HCEC 1CT (cell line): ENCODE data around the gene FANCI.
"Not testable (repeated sequence)": the region's sequence is repeated elsewhere in the genome, so short reads cannot be mapped to it uniquely, and the experiment has no call there.

ENCODE experiments used
- DNase-seq: peaks from one replicate; pipeline ENCODE4 v3.0.0-alpha.2; 2017

FANCI gene

GRCh38 chr15:89226359-89227221, 17.2 kb upstream of the FANCI start:
- DNase-seq = no peak

GRCh38 chr15:89227425-89227824, 16.4 kb upstream of the FANCI start:
- no peak for DNase-seq

GRCh38 chr15:89230277-89230676, 13.5 kb upstream of the FANCI start:
- no peak for DNase-seq

- DNase-seq = no peak
Observed at GRCh38 chr15:89231832-89232231, 11.9 kb upstream of the FANCI start.

- DNase-seq = not testable (repeated sequence)
Observed at GRCh38 chr15:89239883-89240810, 3.6 kb upstream of the FANCI start.

GRCh38 chr15:89243046-89243690, 611 bp upstream of the FANCI start:
- DNase-seq = peak; percentile 19

- no peak for DNase-seq
Observed at GRCh38 chr15:89244574-89244903, 760 bp downstream of the FANCI start.

- DNase-seq = no peak
Observed at GRCh38 chr15:89247446-89247845, 3.7 kb downstream of the FANCI start.

- DNase-seq = no peak
Observed at GRCh38 chr15:89248584-89248983, 4.8 kb downstream of the FANCI start.

- not testable (repeated sequence) for DNase-seq
Observed at GRCh38 chr15:89250142-89250541, 6.4 kb downstream of the FANCI start.

GRCh38 chr15:89277281-89277680, 33.5 kb downstream of the FANCI start:
- DNase-seq = not testable (repeated sequence)

GRCh38 chr15:89278307-89278706, 34.5 kb downstream of the FANCI start:
- peak; percentile 16 for DNase-seq

GRCh38 chr15:89282631-89283030, 38.9 kb downstream of the FANCI start:
- DNase-seq = no peak

- DNase-seq = no peak
Observed at GRCh38 chr15:89283201-89283600, 39.4 kb downstream of the FANCI start.

- DNase-seq = no peak
Observed at GRCh38 chr15:89291934-89292438, 48.2 kb downstream of the FANCI start.

- DNase-seq = no peak
Observed at GRCh38 chr15:89293012-89293411, 49.2 kb downstream of the FANCI start.

- peak; percentile 25 for DNase-seq
Observed at GRCh38 chr15:89299896-89300295, 56.1 kb downstream of the FANCI start.

- no peak for DNase-seq
Observed at GRCh38 chr15:89301304-89302089, 57.7 kb downstream of the FANCI start.

- peak; percentile 24 for DNase-seq
Observed at GRCh38 chr15:89303986-89304385, 60.2 kb downstream of the FANCI start.

GRCh38 chr15:89305395-89305794, 61.6 kb downstream of the FANCI start:
- no peak for DNase-seq

GRCh38 chr15:89307046-89307587, 63.3 kb downstream of the FANCI start:
- peak; percentile 28 for DNase-seq

- peak; percentile 20 for DNase-seq
Observed at GRCh38 chr15:89307791-89308190, 64.0 kb downstream of the FANCI start.
